Right lobe of liver (tissue), 6 donors: ENCODE data around the gene POLR2E. TPM values are rescaled to one million over a fixed set of nuclear protein-coding genes. Genes with fewer than 3 reads are reported as not detected.

ENCODE experiments used
- ATAC-seq, 4 donors: fragments of 200-7000 bp; cut with Tn5 transposase; one replicate each; pipeline ENCODE4 v1.9.1; 2020; ENCODE audit warnings: mild to moderate bottlenecking in 4 of 4, moderate library complexity in 4 of 4
- DNase-seq, 3 donors: peaks; one replicate each; pipeline ENCODE4 v3.0.0-alpha.2; 2020
- H3K27ac ChIP-seq, 3 donors: fragments of 200-600 bp; one replicate each; pipeline ENCODE4 v1.8.0; 2022
- H3K27me3 ChIP-seq, 2 donors: fragments of 200-600 bp; one replicate each; pipeline ENCODE4 v1.8.0; 2022
- H3K36me3 ChIP-seq, 4 donors: fragments of 200-600 bp; sonication (generic) in 1 of 4; one replicate each; pipeline versions ENCODE4 v1.5.1 to v1.8.0; 2017 to 2022; ENCODE audit warnings: control low read depth in 1 of 4
- H3K4me1 ChIP-seq, 4 donors: fragments of 200-600 bp; sonication (generic) in 1 of 4; one replicate each; pipeline versions ENCODE4 v1.5.1 to v1.8.0; 2017 to 2022; ENCODE audit warnings: control low read depth in 1 of 4
- H3K4me3 ChIP-seq, 3 donors: fragments of 200-600 bp; one replicate each; pipeline ENCODE4 v1.8.0; 2022
- H3K9me3 ChIP-seq, 4 donors: fragments of 200-600 bp; sonication (generic) in 1 of 4; one replicate each; pipeline versions ENCODE4 v1.5.1 to v1.8.0; 2017 to 2022; ENCODE audit warnings: control low read depth in 1 of 4
- POLR2A ChIP-seq: fragments of 450-650 bp; IDR thresholded peaks from one replicate; pipeline ENCODE4 v1.6.1; 2017; ENCODE audit warnings: antibody characterized with exemption, mild to moderate bottlenecking
- WGBS: methylation state at CpG from one replicate; pipeline ENCODE4 v1.1.6; 2018; ENCODE audit warnings: low coverage, low lambda C conversion rate; ENCODE audit not compliant: insufficient coverage; ENCODE audit errors: missing lambda C conversion rate; 5-methylcytosine and 5-hydroxymethylcytosine counted together
- intact Hi-C, 2 donors: fragments of 100-400 bp; cut with DNase I; formaldehyde crosslinking; loops; one replicate each; pipeline versions ENCODE4 v1.11.2 to v1.14.1; 2022
- total RNA-seq, 6 experiments: library from RNA; depleted of rRNA in 2 of 6; stranded (reverse); fragments of >200 nt in 2 of 6; fragmentation: NEBNext Ultra II Directional in 3 of 6; extraction: Animal tissue kit (Norgen Biotek cat#: 25700) in 3 of 6; gene quantifications; one replicate each; pipeline versions ENCODE4 v1.1.0 to v1.2.4, GENCODE V29; 2016 to 2023
- TF ChIP-seq, protein P1 (sequence below), 4 donors: fragments of 200-600 bp in 3 of 4; fragments of 450-650 bp in 1 of 4; IDR thresholded peaks; one replicate each; pipeline versions ENCODE4 v1.5.1 to v1.8.0; 2016 to 2022; ENCODE audit warnings: antibody characterized with exemption in 4 of 4, mild to moderate bottlenecking in 2 of 4
- donor health status: DM: no; HTN: yes; CAD: no.
- donor health status: DM: no; HTN: no; CAD: no.
- donor health status: DM: no; HTN: no; CAD: no.
- donor health status: DM: no; HTN: yes; CAD: no.
- donor health status: DM: no; HTN: yes; CAD: no.

Gene POLR2E
- total RNA-seq, 6 experiments from 2014 or later: 112 to 256 (median 131) TPM

GRCh38 chr19:1119475-1120217, 24.5 kb upstream of the POLR2E start:
- DNase-seq: peak in 1 of 3 donors; percentile 29
- Histone ChIP-seq H3K27ac (no peak overlapping the region), H3K36me3 (peaks cover 23 to 95% (median 59%) of the 10 kb centered on the region in 4 donors), H3K9me3 (no peaks in the 10 kb centered on the region), H3K4me3 (no peak overlapping the region), H3K27me3 (no peaks in the 10 kb centered on the region), H3K4me1 (no peaks in the 10 kb centered on the region)
- intact Hi-C loops: loop anchor here (5.0 to 10.0 kb wide), 2 partner anchors 65 to 73 kb away; no protein-coding TSS in a partner anchor
- TF ChIP-seq, protein P1, sequence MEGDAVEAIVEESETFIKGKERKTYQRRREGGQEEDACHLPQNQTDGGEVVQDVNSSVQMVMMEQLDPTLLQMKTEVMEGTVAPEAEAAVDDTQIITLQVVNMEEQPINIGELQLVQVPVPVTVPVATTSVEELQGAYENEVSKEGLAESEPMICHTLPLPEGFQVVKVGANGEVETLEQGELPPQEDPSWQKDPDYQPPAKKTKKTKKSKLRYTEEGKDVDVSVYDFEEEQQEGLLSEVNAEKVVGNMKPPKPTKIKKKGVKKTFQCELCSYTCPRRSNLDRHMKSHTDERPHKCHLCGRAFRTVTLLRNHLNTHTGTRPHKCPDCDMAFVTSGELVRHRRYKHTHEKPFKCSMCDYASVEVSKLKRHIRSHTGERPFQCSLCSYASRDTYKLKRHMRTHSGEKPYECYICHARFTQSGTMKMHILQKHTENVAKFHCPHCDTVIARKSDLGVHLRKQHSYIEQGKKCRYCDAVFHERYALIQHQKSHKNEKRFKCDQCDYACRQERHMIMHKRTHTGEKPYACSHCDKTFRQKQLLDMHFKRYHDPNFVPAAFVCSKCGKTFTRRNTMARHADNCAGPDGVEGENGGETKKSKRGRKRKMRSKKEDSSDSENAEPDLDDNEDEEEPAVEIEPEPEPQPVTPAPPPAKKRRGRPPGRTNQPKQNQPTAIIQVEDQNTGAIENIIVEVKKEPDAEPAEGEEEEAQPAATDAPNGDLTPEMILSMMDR (IDR thresholded peaks at IDR 0.05): no peak
- no peak for TF ChIP-seq POLR2A
- 97% methylated on average over 11 of the region's 50 CpGs for whole genome bisulfite sequencing
- ATAC-seq: no peak

- 100% methylated on average over 1 of the region's 34 CpGs for WGBS
- ATAC-seq: no peak
- Histone ChIP-seq H3K4me3 (no peak overlapping the region), H3K27me3 (no peaks in the 10 kb centered on the region), H3K9me3 (no peaks in the 10 kb centered on the region), H3K27ac (no peak overlapping the region), H3K4me1 (peaks cover 0 to 4% (median 0%) of the 10 kb centered on the region in 4 donors), H3K36me3 (peaks cover 19 to 97% (median 59%) of the 10 kb centered on the region in 4 donors)
- intact Hi-C loops: loop anchor here (5.0 to 10.0 kb wide), 2 partner anchors 66 to 73 kb away; no protein-coding TSS in a partner anchor
- TF ChIP-seq, protein P1 (IDR thresholded peaks at IDR 0.05): no peak
- TF ChIP-seq POLR2A: no peak
- DNase-seq: peak in 1 of 3 donors; percentile 58
Measured at GRCh38 chr19:1118999-1119398, 23.8 kb upstream of the POLR2E start.

DNA sequence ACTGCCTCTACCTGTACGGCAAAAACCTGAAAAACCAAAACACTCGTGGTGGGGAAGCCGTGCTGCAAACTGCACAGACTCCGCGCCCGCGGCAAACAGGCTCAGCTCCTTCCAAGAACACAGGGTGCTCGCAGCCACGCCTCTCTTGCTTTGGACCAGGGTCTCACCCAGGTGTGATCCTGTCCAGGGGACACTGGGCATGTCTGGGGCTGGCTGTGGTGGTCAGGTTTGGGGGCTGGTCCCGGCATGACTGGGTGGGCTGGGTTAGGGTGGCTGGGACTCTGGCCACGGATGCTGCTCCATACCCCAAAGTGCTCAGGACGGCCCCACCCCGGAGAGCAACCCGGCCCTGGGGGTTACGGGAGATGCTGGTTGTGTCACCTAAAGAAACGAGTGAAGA, 22.5 kb upstream of the POLR2E start:
- Histone ChIP-seq H3K4me1 (peaks cover 0 to 13% (median 2%) of the 10 kb centered on the region in 4 donors), H3K36me3 (peaks cover 12 to 87% (median 48%) of the 10 kb centered on the region in 4 donors), H3K9me3 (no peaks in the 10 kb centered on the region), H3K4me3 (no peak overlapping the region), H3K27ac (no peak overlapping the region), H3K27me3 (no peaks in the 10 kb centered on the region)
- TF ChIP-seq POLR2A: no peak
- TF ChIP-seq, protein P1 (IDR thresholded peaks at IDR 0.05): no peak
- ATAC-seq (no peak), DNase-seq (no peak)
- intact Hi-C loops: loop anchor here (5.0 to 10.0 kb wide), 2 partner anchors 67 to 75 kb away; no protein-coding TSS in a partner anchor
- 93% methylated on average over 4 of the region's 16 CpGs for WGBS

DNA sequence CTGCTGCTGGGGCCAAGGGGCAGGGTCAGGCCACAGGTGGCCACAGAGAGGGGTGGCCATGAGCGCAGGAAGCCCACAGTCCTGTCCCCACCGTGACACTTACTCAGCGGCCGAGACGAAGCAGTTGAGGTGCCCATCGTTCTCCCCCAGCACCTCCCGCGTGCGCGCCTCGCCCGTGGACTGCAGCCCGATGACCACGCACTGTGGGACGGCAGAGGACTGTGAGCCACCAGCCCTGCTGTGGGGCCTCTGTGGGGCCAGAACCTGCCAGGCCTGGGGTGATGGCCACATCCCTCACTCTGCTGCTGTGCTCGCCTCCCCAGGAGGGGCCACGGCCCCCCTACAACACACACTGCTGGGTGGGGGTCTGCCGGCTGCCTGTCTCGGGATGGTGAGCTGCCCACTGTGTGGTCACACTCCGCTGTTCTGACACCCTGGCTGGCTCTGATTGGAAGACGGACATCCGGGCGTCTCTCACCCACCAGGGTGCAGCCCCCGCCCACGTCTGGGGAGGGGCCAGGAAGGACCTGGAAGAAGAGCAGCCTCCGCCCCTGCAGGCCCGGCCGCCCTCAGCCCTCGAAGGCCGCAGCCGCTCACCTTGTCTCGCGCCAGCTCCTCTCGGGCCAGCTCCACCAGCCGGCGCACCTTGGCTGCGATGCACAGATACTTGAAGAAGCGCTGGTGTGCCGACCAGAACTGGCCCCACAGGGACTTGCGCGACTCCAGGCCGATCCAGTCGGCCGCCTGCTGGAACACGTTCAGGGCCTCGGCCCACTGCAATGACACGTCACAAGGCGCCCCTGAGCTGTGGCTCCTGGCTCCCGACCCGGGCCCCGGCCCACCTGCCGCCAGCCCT, 21.8 kb upstream of the POLR2E start:
- DNase-seq (peak in 1 of 3 donors; percentile 54), ATAC-seq (no peak)
- WGBS: 50% methylated on average over 2 of the region's 52 CpGs
- peaks cover 0 to 13% (median 2%) of the 10 kb centered on the region in 4 donors for H3K4me1 ChIP-seq
- TF ChIP-seq POLR2A: no peak
- TF ChIP-seq, protein P1 (IDR thresholded peaks at IDR 0.05): no peak
- H3K9me3 ChIP-seq: no peaks in the 10 kb centered on the region
- H3K27ac ChIP-seq: no peak overlapping the region
- intact Hi-C loops: loop anchor here (5.0 to 10.0 kb wide), 2 partner anchors 68 to 75 kb away; no protein-coding TSS in a partner anchor
- no peaks in the 10 kb centered on the region for H3K27me3 ChIP-seq
- H3K36me3 ChIP-seq: peaks cover 14 to 87% (median 43%) of the 10 kb centered on the region in 4 donors
- H3K4me3 ChIP-seq: no peak overlapping the region
